Measurements from ENCODE around the gene LRCH3. TPM values are rescaled to one million over a fixed set of nuclear protein-coding genes. Genes with fewer than 3 reads are reported as not detected.

The LRCH3 gene
- total RNA-seq, 1 donor from 2014 or later, result 57.0 TPM

Other genes starting within 250 kb of the LRCH3 start
- gene BDH1, start 235.3 kb upstream of the LRCH3 start, total RNA-seq, result 140 and 146 TPM in 2 replicates
- 41.7 and 43.6 TPM in 2 replicates for gene RUBCN, start 54.4 kb upstream of the LRCH3 start, total RNA-seq
- 57.5 and 63.0 TPM in 2 replicates for gene FYTTD1, start 41.4 kb upstream of the LRCH3 start, total RNA-seq
- 1,338 and 1,363 TPM in 2 replicates for gene RPL35A, start 158.9 kb downstream of the LRCH3 start, total RNA-seq
- gene LMLN, start 169.0 kb downstream of the LRCH3 start, total RNA-seq, result 4.3 and 4.4 TPM in 2 replicates